Measurements from ENCODE around the gene FAM110D.

Gene FAM110D

GRCh38 chr1:26164036-26164860 is 5.4 kb downstream of the FAM110D start:
- DNase-seq: peak; percentile 30

DNA sequence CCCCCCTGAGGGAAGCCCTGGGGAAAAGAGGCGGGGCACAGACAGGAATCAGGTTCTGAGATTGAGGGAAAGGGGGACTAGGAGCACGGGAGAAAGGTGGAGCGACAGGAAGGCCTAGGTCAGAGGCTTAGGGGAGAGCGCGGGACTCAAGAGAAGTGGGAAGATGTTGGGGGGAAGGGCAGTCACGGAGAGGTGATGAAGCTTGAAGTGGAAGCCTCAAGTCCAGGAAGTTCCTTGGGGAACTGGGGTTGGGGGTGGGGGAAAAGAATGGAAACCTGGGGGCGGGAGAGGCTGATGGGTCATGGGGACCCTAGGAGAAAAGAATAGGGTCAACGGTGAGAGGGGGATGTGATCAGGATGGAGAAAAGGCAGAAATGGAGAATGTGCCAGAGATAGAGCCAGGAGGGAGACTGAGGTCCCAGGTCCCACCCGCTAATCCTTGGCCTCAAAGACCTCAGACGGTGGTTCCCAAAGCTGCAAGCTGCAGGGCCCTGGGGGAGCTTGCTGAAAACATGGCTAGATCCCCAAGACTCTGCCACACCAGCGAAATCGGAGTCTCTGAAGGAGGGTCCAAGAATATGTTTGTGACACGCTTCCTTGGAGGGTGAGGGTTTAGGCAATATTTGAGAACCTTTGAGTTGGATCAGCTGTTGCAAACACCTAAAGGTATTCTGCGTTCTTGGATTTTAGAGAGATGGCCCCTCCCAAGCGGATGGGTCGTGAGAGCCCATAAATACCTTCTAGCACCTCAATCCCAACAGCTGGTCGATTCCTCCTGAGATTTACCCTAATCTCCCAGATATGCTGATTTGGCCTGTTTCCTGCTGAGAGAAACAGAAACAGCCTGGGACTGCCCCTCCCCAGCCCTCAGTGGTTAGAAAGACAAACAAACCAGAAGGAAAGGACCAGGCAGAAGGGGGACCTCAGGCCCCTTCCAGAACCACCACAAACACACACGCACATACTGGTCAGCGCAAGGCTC is 6.3 kb downstream of the FAM110D start:
- no peak for DNase-seq

DNA sequence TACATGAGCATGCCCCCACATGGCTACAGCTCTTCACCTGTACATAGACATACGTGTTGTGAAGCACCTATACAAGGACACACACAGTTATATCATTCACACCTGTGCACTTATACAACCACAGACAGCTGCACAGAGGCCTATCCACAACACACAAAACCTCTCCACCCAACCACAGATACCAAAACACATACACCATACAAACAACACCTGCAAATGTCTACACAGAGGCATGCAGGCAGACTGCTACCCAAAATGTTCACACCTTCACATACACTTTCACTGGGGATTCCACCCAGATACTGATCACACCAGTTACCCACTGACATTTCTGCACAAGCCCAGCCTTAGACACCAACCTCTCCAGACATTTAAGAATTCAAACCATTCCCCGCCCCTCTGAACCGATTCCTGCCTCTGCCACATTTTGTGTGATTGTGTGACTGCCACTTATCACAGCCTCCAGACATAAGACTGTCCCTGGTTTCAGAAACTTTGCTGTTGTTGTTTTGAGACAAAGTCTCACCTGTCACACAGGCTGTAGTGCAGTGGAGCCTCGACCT is 7.9 kb downstream of the FAM110D start:
- DNase-seq: no peak

DNA sequence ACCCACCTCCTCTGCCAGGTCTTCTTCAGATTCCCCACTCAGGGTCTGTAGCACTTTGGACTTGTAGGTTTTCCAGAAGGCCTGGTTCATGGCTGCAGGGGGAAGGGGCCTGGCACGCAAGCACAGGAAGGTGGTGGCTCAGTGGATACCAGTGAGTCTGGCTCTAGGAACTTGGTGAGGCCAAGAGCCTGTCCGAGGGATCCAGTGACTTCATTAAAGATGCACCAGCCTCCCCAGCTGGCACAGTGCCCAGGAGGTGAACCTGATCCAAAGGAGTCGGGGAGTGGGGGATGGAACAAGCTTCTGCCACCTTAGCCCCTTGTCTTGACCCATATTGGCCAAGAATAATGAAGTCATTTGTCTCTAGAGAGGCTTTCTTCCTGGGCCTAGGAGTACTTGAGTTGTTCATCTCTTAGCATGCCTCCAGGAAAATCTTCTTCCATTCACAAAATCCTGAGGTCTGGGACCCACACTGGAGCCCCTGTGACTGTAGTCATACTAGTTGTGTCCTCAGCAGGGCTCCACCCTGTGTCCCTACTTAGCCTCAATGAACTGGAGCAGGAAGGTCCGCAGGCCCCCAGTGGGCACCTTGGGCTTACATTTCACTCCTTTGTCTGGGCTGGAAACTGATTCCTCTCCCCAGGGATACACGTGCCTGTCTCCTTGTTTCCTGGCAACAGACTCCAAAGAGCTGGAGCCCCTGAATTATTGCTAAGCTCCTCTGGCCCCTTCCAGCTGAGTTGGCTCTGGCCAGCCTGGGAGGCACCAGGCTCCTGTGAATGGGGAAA is 9.7 kb downstream of the FAM110D start, which contains the start of gene C1orf232:
TSS of gene C1orf232 (minus strand) at position 554 of the 788 bp plus-strand sequence. CDS start at position 90, 464 bp downstream.
- no peak for DNase-seq

DNA sequence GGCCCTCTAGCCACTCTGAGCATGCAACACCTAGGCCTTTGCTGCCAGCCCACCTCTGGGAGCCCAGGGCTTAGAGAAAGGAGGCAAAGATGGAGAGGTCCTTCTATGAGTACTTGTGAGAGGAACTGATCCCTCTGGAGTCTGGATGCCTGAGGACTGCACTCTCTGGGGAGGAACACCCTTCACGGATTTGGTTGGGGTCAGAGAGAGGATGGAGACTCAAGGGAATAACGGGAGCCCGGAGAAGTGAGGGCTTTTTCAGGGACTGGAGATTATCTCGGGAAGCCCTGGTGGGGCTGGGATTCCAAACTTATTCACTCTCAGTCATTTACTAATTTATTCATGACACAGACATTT is 10.3 kb downstream of the FAM110D start:
- DNase-seq: no peak

GRCh38 chr1:26169669-26170471 is 11.0 kb downstream of the FAM110D start, which contains the start of gene ZNF593:
TSS of gene ZNF593 (plus strand) at chr1:26169908. CDS start at chr1:26169984, 76 bp downstream.
- peak; percentile 93 for DNase-seq

DNA sequence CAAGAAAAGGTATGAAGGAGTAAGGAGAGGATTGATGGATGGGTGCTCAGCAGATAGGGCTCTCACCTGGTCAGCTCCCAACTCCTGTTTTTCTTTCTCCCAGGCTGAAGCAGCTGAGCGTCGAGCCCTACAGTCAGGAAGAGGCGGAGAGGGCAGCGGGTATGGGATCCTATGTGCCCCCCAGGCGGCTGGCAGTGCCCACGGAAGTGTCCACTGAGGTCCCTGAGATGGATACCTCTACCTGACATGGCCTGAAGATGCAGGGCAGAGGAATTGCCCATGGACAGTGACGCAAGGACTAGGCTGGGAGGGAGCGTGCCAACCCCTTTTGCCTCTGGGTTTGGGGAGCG is 11.6 kb downstream of the FAM110D start:
- no peak for DNase-seq

- no peak for DNase-seq
These were observed 12.5 kb downstream of the FAM110D start, which contains the start of gene ZNF593OS for GRCh38 chr1:26171084-26172072. TSS of gene ZNF593OS (minus strand) at chr1:26171832. CDS start at chr1:26171661, 171 bp downstream.

- no peak for DNase-seq
These were observed 16.5 kb downstream of the FAM110D start for GRCh38 chr1:26175346-26175745.

GRCh38 chr1:26177182-26177684 is 18.4 kb downstream of the FAM110D start, which contains the start of gene CNKSR1:
TSS of gene CNKSR1 (plus strand) at chr1:26177491. CDS start at chr1:26177548, 57 bp downstream.
- DNase-seq: no peak

GRCh38 chr1:26180010-26180506 is 21.2 kb downstream of the FAM110D start:
- DNase-seq: no peak

DNA sequence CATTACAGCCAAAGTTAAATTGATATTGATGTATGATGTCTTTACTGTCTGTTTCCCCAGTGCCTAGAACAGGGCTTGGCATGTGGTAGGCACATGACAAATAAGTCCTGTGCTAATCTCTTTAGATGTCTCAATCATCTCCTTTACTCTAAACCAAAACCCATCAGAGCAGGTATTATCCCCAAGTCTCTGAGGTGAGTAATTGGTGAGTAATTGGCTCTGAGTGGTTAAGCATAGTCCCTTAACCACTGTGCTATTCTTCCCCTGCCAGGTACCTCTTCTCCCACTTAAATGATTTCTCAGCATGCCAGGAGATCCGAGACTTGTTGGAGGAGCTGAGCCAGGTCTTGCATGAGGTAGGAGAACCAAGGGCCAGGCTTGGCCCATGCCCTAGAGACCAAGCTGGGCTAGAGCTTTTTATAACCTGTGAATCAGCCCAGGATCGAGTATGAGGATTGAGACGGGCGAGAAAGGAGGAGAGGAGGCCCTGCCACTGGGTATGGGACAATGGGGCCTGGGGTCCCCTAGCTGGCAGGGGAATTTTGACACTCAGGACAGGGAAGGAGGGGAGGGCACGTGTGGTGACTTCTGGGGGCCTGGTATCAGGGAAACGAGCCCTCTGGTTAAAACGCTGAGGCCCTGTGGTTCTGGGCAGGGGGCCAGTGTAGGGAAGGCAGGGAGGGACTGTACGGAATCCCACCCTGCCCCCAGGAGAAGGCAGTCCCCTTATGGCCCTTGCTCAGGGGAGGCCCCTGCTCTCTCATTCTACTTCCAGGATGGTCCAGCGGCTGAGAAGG is 22.9 kb downstream of the FAM110D start:
- DNase-seq: no peak

DNA sequence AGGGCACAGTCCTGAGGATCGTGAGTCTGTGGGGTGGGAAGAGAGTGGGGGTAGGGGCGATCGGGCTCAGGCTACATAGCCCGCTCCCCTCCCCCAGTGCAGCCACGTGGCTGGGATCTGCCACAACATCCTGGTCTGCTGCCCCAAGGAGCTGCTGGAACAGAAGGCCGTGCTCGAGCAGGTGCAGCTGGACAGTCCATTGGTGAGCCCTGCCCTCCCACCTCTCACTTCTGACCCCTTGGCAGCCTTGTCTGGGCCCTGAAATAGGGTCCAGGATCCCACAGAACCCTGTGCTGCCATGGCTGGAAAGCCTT is 23.5 kb downstream of the FAM110D start:
- no peak for DNase-seq

DNA sequence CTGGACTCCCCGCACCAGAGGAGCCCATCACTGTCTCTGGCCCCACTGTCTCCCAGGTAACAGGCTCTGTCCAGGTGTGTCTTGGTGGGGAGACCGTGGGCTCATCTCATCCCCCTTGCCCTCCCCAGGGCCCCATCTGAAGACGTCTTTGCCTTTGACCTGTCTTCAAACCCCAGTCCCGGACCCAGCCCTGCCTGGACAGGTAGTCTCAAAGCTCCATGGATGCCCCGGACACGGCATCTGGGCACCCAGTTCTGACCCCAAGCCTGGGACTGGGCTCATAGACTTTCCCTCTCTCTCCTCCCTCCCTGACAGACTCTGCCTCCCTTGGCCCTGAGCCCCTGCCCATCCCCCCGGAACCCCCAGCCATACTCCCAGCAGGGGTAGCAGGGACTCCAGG is 25.2 kb downstream of the FAM110D start:
- no peak for DNase-seq

DNA sequence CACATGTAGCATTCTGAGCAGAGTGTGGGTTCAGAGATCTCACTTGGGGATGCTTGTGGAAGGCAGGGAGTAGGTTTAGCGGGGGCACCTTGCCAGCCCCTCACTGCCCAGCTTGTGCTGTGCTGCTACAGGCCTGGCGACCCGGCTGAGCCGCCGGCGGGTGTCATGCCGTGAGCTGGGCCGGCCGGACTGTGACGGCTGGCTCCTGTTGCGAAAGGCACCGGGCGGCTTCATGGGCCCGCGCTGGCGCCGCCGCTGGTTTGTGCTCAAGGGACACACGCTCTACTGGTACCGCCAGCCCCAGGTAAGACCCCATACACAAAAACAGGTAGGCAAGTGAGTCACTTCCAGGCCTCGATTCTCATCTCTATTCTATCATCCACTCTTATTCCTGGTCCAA is 26.0 kb downstream of the FAM110D start:
- DNase-seq: no peak

DNA sequence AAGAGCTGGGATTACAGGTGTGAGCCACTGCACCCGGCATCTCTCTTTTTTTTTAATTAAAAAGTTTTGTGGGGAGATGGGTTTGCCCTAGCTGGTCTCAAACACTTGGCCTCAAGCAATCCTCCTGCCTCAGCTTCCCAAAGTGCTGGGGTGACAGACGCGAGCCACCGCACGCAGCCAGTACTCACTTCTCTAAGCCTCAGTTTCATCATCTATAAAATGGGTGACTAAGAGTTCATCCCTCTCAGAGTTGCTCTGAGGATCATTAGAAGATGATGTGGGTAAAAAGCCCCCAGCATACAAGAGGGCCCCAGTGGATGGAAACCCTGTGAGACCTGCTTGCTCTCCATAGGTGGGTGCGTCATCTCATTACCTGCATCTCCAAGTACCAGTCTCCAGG is 29.0 kb downstream of the FAM110D start:
- no peak for DNase-seq

GRCh38 chr1:26188477-26188876 is 29.6 kb downstream of the FAM110D start:
- DNase-seq: no peak

- no peak for DNase-seq
These were observed 30.5 kb downstream of the FAM110D start for GRCh38 chr1:26189331-26189730.

- DNase-seq: no peak
These were observed 30.9 kb downstream of the FAM110D start for GRCh38 chr1:26189751-26190275.

Measured in inflammatory macrophage treated with lipopolysaccharide for 4 hours (primary cell).